A549 (cell line): ENCODE data around the gene CBY1. TPM values are rescaled to one million over a fixed set of nuclear protein-coding genes. Genes with fewer than 3 reads are reported as not detected.

Experiments
- ATAC-seq, 2 experiments: fragments of 200-7000 bp in 1 of 2; fragments of >200 bp in 1 of 2; cut with Nextera tagmentation in 1 of 2; cut with Tn5 transposase in 1 of 2; 3 replicates each; pipeline versions ENCODE4 v1.8.0 to v1.9.1; 2018 to 2020; ENCODE audit warnings: mild to moderate bottlenecking in 1 of 2, moderate library complexity in 1 of 2
- CTCF ChIA-PET: fragments of 300-600 bp; sonication (Branson Sonifier 250); formaldehyde crosslinking; extraction: SDS; loops from one replicate; lab custom pipeline; 2021; ENCODE audit warnings: antibody characterized with exemption, inconsistent platforms; lab: Yijun Ruan, JAX
- POLR2A ChIA-PET: fragments of 350-600 bp; formaldehyde crosslinking; extraction: SDS; loops from one replicate; lab custom pipeline; 2021; ENCODE audit warnings: antibody characterized with exemption, inconsistent platforms; lab: Yijun Ruan, JAX
- DNase-seq, 2 experiments: peaks; one replicate each; pipeline versions ENCODE4 v3.0.0 to v3.0.0-alpha.2; 2011 to 2016; ENCODE audit warnings: low read depth in 1 of 2, low spot score in 1 of 2
- FAIRE-seq: peaks from 2 replicates; lab custom pipeline; 2011; peaks lifted over from hg19 to GRCh38; lab: Jason Lieb, UNC
- H3K27ac ChIP-seq, 2 experiments: fragments of >200 bp; sonication (Bioruptor Twin); formaldehyde crosslinking; 3 replicates each; pipeline ENCODE4 v1.5.1; 2016 to 2017
- H3K4me1 ChIP-seq: fragments of >200 bp; sonication (Bioruptor Twin); formaldehyde crosslinking; 3 replicates; pipeline ENCODE4 v1.6.1; 2016
- H3K4me2 ChIP-seq: fragments of >200 bp; sonication (Bioruptor Twin); formaldehyde crosslinking; 3 replicates; pipeline ENCODE4 v1.6.1; 2016
- H3K4me3 ChIP-seq: fragments of >200 bp; sonication (Bioruptor Twin); formaldehyde crosslinking; 3 replicates; pipeline ENCODE4 v1.5.1; 2016
- H3K9me3 ChIP-seq: fragments of >200 bp; sonication (Bioruptor Twin); formaldehyde crosslinking; 3 replicates; pipeline ENCODE4 v1.6.1; 2016
- CBX2 ChIP-seq: fragments of 200-600 bp; sonication (generic); IDR thresholded peaks from 2 replicates; pipeline ENCODE4 v1.6.1; 2016; ENCODE audit warnings: low read depth, mild to moderate bottlenecking, borderline replicate concordance
- EHF ChIP-seq: fragments of 250-450 bp; sonication (Bioruptor Pico); IDR thresholded peaks from 2 replicates; pipeline ENCODE4 v1.5.0; 2020; ENCODE audit warnings: mild to moderate bottlenecking
- EHMT2 ChIP-seq: fragments of 200-600 bp; sonication (generic); IDR thresholded peaks from 2 replicates; pipeline ENCODE4 v1.6.1; 2016; ENCODE audit warnings: antibody characterized with exemption, low read depth, mild to moderate bottlenecking, moderate library complexity
- ESRRA ChIP-seq: fragments of 150-350 bp; IDR thresholded peaks from 2 replicates; pipeline ENCODE4 v1.6.1; 2014; ENCODE audit warnings: mild to moderate bottlenecking, low read length, borderline replicate concordance
- FOSL2 ChIP-seq, 2 experiments: fragments of 450-650 bp in 1 of 2; fragments of >200 bp in 1 of 2; sonication (Bioruptor Twin) in 1 of 2; formaldehyde crosslinking; IDR thresholded peaks; 2 replicates each; pipeline versions ENCODE4 v1.5.0 to v1.6.1; 2016 to 2020; ENCODE audit warnings: mild to moderate bottlenecking in 1 of 2, moderate library complexity in 1 of 2
- FOXS1 ChIP-seq: fragments of 250-450 bp; sonication (Bioruptor Pico); IDR thresholded peaks from 2 replicates; pipeline ENCODE4 v1.5.0; 2020; ENCODE audit warnings: mild to moderate bottlenecking, moderate library complexity
- GATA3 ChIP-seq: IDR thresholded peaks from 2 replicates; pipeline ENCODE4 v1.6.1; 2012; ENCODE audit warnings: borderline replicate concordance
- HDAC2 ChIP-seq: fragments of 200-600 bp; sonication (generic); IDR thresholded peaks from 2 replicates; pipeline ENCODE4 v1.6.1; 2016
- HEYL ChIP-seq: fragments of 250-450 bp; sonication (Bioruptor Pico); IDR thresholded peaks from 2 replicates; pipeline ENCODE4 v1.8.0; 2021; ENCODE audit warnings: mild to moderate bottlenecking, moderate library complexity
- HOXA7 ChIP-seq: fragments of 250-450 bp; sonication (Bioruptor Pico); IDR thresholded peaks from 2 replicates; pipeline ENCODE4 v1.5.0; 2020; ENCODE audit warnings: mild to moderate bottlenecking, moderate library complexity
- JUN ChIP-seq, 2 experiments: fragments of >200 bp; sonication (Bioruptor Twin); formaldehyde crosslinking; IDR thresholded peaks; 2 replicates in 1 of 2; 3 replicates in 1 of 2; pipeline ENCODE4 v1.6.1; 2016 to 2017
- KDM5A ChIP-seq: fragments of 200-600 bp; sonication (generic); IDR thresholded peaks from 2 replicates; pipeline ENCODE4 v1.6.1; 2016; ENCODE audit warnings: antibody characterized with exemption, mild to moderate bottlenecking
- POLR2A ChIP-seq: IDR thresholded peaks from 2 replicates; pipeline ENCODE4 v1.6.1; 2012; ENCODE audit warnings: mild to moderate bottlenecking, low read length
- RFX5 ChIP-seq: fragments of 450-650 bp; IDR thresholded peaks from 2 replicates; pipeline ENCODE4 v1.7.1; 2014; ENCODE audit warnings: antibody characterized with exemption, mild to moderate bottlenecking, moderate library complexity
- TFCP2L1 ChIP-seq: fragments of 250-450 bp; sonication (Bioruptor Pico); IDR thresholded peaks from 2 replicates; pipeline ENCODE4 v1.5.0; 2021; ENCODE audit warnings: mild to moderate bottlenecking
- TP53 ChIP-seq: fragments of 250-450 bp; sonication (Bioruptor Pico); IDR thresholded peaks from 2 replicates; pipeline ENCODE4 v1.5.0; 2021; ENCODE audit warnings: mild to moderate bottlenecking, moderate library complexity
- ZFP36 ChIP-seq: fragments of 450-650 bp; IDR thresholded peaks from 2 replicates; pipeline ENCODE4 v1.6.1; 2014; ENCODE audit warnings: borderline replicate concordance; ENCODE audit not compliant: partially characterized antibody
- ZNF302 ChIP-seq: fragments of 250-450 bp; sonication (Bioruptor Pico); IDR thresholded peaks from 2 replicates; pipeline ENCODE4 v1.9.0; 2021; ENCODE audit warnings: inconsistent platforms, mild to moderate bottlenecking, moderate library complexity
- WGBS: methylation state at CpG from one replicate; pipeline ENCODE4 v1.1.6; 2017; ENCODE audit errors: missing lambda C conversion rate; 5-methylcytosine and 5-hydroxymethylcytosine counted together
- polyA plus RNA-seq, 4 experiments: library from polyadenylated mRNA; depleted of rRNA in 3 of 4; stranded (reverse); fragments of >200 nt; fragmentation: RNase III in 1 of 4; extraction: RNeasy Plus Mini Kit Qiagen cat#74134 plus additional on column Dnase treatment in 1 of 4; gene quantifications; 2 replicates in 3 of 4; 3 replicates in 1 of 4; pipeline ENCODE4 v1.2.3, GENCODE V29; 2011 to 2017
- TF ChIP-seq, protein P1 (sequence below): fragments of 250-450 bp; sonication (Bioruptor Pico); IDR thresholded peaks from 2 replicates; pipeline ENCODE4 v1.5.0; 2021; ENCODE audit warnings: mild to moderate bottlenecking, moderate library complexity, borderline replicate concordance

The CBY1 gene
- polyA plus RNA-seq, 2 of the 4 experiments (the other 2 are of a cell fraction) = 19.4 to 20.8 TPM

DNA sequence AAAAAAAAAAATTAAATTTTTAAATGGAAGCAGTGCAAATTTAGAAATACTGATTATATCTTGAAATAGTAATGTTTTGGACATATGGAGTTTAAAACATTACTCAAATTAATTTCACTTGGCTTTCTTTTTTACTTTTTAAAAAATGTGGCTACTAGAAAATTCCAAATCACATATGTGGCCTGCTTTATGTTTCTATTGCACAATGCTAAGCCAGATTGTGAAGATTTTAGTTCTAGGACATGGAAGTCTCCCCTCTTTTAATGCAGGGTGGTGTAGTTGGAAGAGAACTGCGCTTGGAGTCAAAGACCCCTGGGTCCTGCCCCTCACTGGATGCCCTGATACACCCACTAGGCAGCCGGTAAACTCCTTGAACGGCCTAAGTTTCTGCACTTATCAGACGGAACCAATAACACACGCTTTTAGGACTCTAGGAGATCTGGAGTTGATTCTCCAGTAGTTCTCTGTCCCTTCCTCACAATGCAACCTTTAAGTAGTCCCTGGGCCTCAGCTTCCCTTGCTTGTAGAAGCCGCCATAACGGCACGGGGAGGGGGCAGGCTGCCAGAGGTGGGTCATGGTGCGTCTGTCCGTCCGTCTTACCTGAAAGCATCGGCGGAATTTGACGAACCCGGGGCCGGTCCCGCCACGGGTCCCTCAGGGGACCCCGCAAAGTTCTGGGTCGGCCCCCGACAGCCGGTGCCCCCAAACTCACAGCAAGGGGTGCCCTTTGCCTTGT, 751 bp upstream of the CBY1 start:
- TF ChIP-seq ESRRA (no peak), HOXA7 (CRISPR knock-in tag) (no peak), GATA3 (no peak), TP53 (CRISPR knock-in tag) (no peak), TFCP2L1 (CRISPR knock-in tag) (no peak), RFX5 (no peak), FOXS1 (CRISPR knock-in tag) (no peak), JUN (IDR thresholded peaks at IDR 0.05) (no peak), EHMT2 (no peak), HDAC2 (no peak), ZFP36 (no peak), FOSL2 (IDR thresholded peaks at IDR 0.05) (no peak), FOSL2 (CRISPR knock-in tag; IDR thresholded peaks at IDR 0.05) (no peak), POLR2A (no peak), CBX2 (no peak), HEYL (CRISPR knock-in tag) (no peak), EHF (CRISPR knock-in tag) (no peak)
- TF ChIP-seq, protein P1, sequence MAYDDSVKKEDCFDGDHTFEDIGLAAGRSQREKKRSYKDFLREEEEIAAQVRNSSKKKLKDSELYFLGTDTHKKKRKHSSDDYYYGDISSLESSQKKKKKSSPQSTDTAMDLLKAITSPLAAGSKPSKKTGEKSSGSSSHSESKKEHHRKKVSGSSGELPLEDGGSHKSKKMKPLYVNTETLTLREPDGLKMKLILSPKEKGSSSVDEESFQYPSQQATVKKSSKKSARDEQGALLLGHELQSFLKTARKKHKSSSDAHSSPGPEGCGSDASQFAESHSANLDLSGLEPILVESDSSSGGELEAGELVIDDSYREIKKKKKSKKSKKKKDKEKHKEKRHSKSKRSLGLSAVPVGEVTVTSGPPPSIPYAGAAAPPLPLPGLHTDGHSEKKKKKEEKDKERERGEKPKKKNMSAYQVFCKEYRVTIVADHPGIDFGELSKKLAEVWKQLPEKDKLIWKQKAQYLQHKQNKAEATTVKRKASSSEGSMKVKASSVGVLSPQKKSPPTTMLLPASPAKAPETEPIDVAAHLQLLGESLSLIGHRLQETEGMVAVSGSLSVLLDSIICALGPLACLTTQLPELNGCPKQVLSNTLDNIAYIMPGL (CRISPR knock-in tag) = no peak
- CTCF ChIA-PET = no interaction called here
- POLR2A ChIA-PET = no interaction called here
- Histone ChIP-seq H3K4me1 (peaks cover 7% of the 10 kb centered on the region; the same call in 2 of the 3 replicates), H3K4me2 (peak overlapping the region; percentile 84), H3K27ac (peak overlapping the region; percentile 98), H3K9me3 (no peaks in the 10 kb centered on the region), H3K4me3 (peak overlapping the region; percentile 84)
- ATAC-seq (peak in 1 of 2 experiments; percentile 60; a peak in 5 of 6 replicates), FAIRE-seq (no peak), DNase-seq (peak in 1 of 2 experiments; percentile 30)
- WGBS = 0% methylated on average over 1 of the region's 22 CpGs

DNA sequence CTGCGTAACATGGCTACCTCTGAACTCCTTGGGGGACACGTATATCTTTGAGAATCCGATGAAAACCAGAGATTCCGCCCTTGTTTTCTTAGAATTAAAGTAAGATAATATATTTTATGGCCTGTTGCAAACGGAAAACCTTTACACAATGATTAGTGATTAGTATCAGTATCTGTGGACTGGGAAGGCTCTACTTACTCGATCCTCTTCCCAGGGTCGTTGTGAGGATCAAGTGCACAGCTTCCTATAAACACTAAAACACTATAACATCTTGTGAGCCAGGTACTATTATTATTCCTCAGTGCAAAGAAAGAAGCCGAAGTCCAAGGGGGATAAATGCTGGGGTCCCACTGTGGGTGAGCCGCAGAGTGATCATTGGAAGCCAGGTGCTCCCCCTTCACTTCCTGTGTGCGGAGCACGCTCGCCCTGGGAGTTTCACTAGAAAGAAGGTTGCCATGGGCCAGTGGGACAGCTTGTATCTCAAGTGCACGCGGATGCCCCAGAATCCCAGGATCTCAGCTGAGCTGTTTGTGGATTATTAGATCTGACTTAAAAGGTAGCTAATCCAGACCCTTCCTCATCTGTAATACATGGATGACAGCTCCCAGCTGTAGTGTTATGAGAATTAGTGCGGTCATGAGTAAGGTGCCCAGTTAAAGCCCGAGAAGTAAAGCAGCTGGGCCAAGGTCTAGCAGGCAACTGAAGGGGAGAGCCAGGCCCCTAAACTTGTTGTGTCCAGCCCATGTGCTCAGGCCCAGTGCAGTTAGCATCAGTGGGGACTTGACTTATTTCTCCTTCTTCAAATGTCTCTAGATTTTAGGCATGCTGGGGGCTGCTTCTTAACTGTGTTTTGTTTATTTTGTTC, 839 bp downstream of the CBY1 start:
- H3K4me2 ChIP-seq = peak overlapping the region; percentile 84
- peaks cover 7% of the 10 kb centered on the region; the same call in 2 of the 3 replicates for H3K4me1 ChIP-seq
- H3K27ac ChIP-seq = peak overlapping the region; percentile 98
- WGBS = 22% methylated on average over 16 of the region's 16 CpGs
- peak in 1 of 2 experiments; percentile 4; a peak in 2 of 6 replicates for ATAC-seq
- CTCF ChIA-PET = interaction anchor here (0.6 kb wide), 1 partner anchor 8 kb away, joined by 3 read pairs; no protein-coding TSS in a partner anchor
- DNase-seq = peak in 1 of 2 experiments; percentile 3
- no peak for TF ChIP-seq TFCP2L1 (CRISPR knock-in tag)
- TF ChIP-seq JUN (IDR thresholded peaks at IDR 0.05) = 0 out of 5 replicates have a peak, but pooled peaks of 1 of the 2 experiments have one; percentile 4
- FAIRE-seq = no peak
- peak overlapping the region; percentile 84 for H3K4me3 ChIP-seq
- no peaks in the 10 kb centered on the region for H3K9me3 ChIP-seq
- POLR2A ChIA-PET = no interaction called here

DNA sequence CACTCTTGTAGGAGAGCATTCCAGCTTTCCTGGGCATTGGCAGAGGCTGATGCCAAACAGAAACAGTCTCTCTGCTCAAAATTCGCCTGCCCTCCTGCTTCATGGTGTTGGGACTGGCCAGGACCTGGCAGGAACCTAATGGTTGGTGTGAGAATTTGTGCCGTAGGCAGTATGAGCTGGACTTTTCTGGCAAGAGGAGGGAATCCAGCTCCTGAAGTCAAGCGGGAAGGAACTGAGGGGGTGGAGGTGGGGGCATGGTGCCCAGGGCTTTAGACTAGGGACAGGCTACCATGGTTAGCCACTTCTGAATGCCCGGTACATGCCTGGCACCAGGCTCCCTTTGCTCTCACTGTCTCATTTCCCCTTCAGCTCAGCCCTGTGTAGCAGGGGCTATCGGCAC, 18.4 kb downstream of the CBY1 start:
- FAIRE-seq (no peak), ATAC-seq (0 out of 6 replicates have a peak, but pooled peaks of 1 of the 2 experiments have one; percentile 19), DNase-seq (no peak)
- H3K4me3 ChIP-seq = no peak overlapping the region
- TF ChIP-seq KDM5A (no peak), ZNF302 (CRISPR knock-in tag) (no peak)
- H3K4me2 ChIP-seq = no peak overlapping the region
- ChIA-PET CTCF (interaction anchor here (0.6 to 1.4 kb wide), 4 partner anchors 9 to 622 kb away, joined by 3 to 5 read pairs (median 3); no protein-coding TSS in a partner anchor), POLR2A (no interaction called here)
- H3K4me1 ChIP-seq = no peaks in the 10 kb centered on the region
- H3K27ac ChIP-seq = no peak overlapping the region
- WGBS = 90% methylated on average over 5 of the region's 5 CpGs
- no peaks in the 10 kb centered on the region for H3K9me3 ChIP-seq
